OCI-LY7 (cell line): ENCODE results near the gene CD8A.

Experiments used
- CTCF ChIP-seq: fragments of 200-600 bp; sonication (generic); conservative IDR thresholded peaks from 2 replicates; pipeline ENCODE4 v1.5.1; 2014; ENCODE audit warnings: mild to moderate bottlenecking, antibody characterized with exemption, low read length, moderate library complexity, mixed read lengths
- EZH2phosphoT487 ChIP-seq: fragments of 200-600 bp; sonication (generic); IDR thresholded peaks from 2 replicates; pipeline ENCODE4 v1.6.1; 2018; ENCODE audit warnings: low read depth, borderline replicate concordance, mild to moderate bottlenecking, mixed run types, antibody characterized with exemption, low read length, moderate library complexity, mixed read lengths

GRCh38 chr2:86786001-86786536 is 4.6 kb downstream of the CD8A start:
- TF ChIP-seq CTCF (no peak), EZH2phosphoT487 (no peak)
